A673 (cell line): ENCODE results near the gene TMEM150A. TPM values are rescaled to one million over a fixed set of nuclear protein-coding genes. Genes with fewer than 3 reads are reported as not detected.

Experiments used
- BruUV-seq: library from RNA; stranded (reverse); fragments of 400-500 nt; replicated peaks from 2 replicates; lab custom pipeline; 2021; lab: Mats Ljungman, UMichigan
- CTCF ChIA-PET: fragments of 300-600 bp; sonication (Branson Sonifier 250); formaldehyde crosslinking; loops from one replicate; lab custom pipeline; 2022; ENCODE audit warnings: antibody characterized with exemption; lab: Charles Lee
- POLR2A ChIA-PET: fragments of 300-600 bp; sonication (Branson Sonifier 250); formaldehyde crosslinking; loops from one replicate; lab custom pipeline; 2022; ENCODE audit warnings: antibody characterized with exemption; ENCODE audit not compliant: low non-redundant PET; lab: Charles Lee
- DNase-seq: peaks from one replicate; pipeline ENCODE4 v3.0.0-alpha.2; 2015; ENCODE audit warnings: low spot score
- H3K27ac ChIP-seq: fragments of 200-600 bp; sonication (generic); 2 replicates; pipeline ENCODE4 v1.5.1; 2016; ENCODE audit warnings: mixed run types, low read depth, mild to moderate bottlenecking, mixed read lengths, antibody characterized with exemption, low read length; ENCODE audit not compliant: poor library complexity, severe bottlenecking
- H3K27me3 ChIP-seq: fragments of 200-600 bp; sonication (generic); replicated peaks from 2 replicates; pipeline ENCODE4 v1.6.1; 2017; ENCODE audit warnings: mixed run types, low read depth, mild to moderate bottlenecking, mixed read lengths, antibody characterized with exemption, low read length; ENCODE audit not compliant: insufficient read depth, poor library complexity
- H3K36me3 ChIP-seq: fragments of 200-600 bp; sonication (generic); 2 replicates; pipeline ENCODE4 v1.6.1; 2016; ENCODE audit warnings: mixed run types, mild to moderate bottlenecking, mixed read lengths, antibody characterized with exemption, low read length; ENCODE audit not compliant: insufficient read depth, poor library complexity, severe bottlenecking
- H3K4me1 ChIP-seq: fragments of 200-600 bp; sonication (generic); 2 replicates; pipeline ENCODE4 v1.6.1; 2017; ENCODE audit warnings: mixed run types, mild to moderate bottlenecking, mixed read lengths, antibody characterized with exemption, low read length; ENCODE audit not compliant: insufficient read depth, poor library complexity, severe bottlenecking
- H3K4me3 ChIP-seq: fragments of 200-600 bp; sonication (generic); 2 replicates; pipeline ENCODE4 v1.5.1; 2016; ENCODE audit warnings: low read depth, mixed run types, mild to moderate bottlenecking, mixed read lengths, low read length; ENCODE audit not compliant: poor library complexity, severe bottlenecking
- H3K9me3 ChIP-seq: fragments of 200-600 bp; sonication (generic); 2 replicates; pipeline ENCODE4 v1.6.1; 2016; ENCODE audit warnings: mixed run types, low read depth, mild to moderate bottlenecking, mixed read lengths, antibody characterized with exemption, low read length; ENCODE audit not compliant: poor library complexity, severe bottlenecking
- CTCF ChIP-seq: fragments of 300-800, 200-600 bp; sonication (generic); conservative IDR thresholded peaks from 2 replicates; pipeline ENCODE4 v1.5.1; 2017; ENCODE audit warnings: low read depth, mild to moderate bottlenecking, antibody characterized with exemption, low read length, moderate library complexity, mixed read lengths
- EZH2 ChIP-seq: fragments of 200-600 bp; sonication (generic); IDR thresholded peaks from 2 replicates; pipeline ENCODE4 v1.6.1; 2017; ENCODE audit warnings: borderline replicate concordance, low read depth, mild to moderate bottlenecking, mixed read lengths, antibody characterized with exemption, low read length; ENCODE audit not compliant: poor library complexity, severe bottlenecking
- intact Hi-C: fragments of 100-400 bp; cut with micrococcal nuclease; formaldehyde crosslinking; loops from one replicate; pipeline ENCODE4 v1.10.0; 2022; ENCODE audit not compliant: unreplicated experiment
- total RNA-seq: library from RNA; stranded (reverse); gene quantifications from 2 replicates; pipeline ENCODE4 v1.2.3, GENCODE V29; 2021

TMEM150A gene
- total RNA-seq, 1 experiment from 2014 or later = 6.6 TPM

DNA sequence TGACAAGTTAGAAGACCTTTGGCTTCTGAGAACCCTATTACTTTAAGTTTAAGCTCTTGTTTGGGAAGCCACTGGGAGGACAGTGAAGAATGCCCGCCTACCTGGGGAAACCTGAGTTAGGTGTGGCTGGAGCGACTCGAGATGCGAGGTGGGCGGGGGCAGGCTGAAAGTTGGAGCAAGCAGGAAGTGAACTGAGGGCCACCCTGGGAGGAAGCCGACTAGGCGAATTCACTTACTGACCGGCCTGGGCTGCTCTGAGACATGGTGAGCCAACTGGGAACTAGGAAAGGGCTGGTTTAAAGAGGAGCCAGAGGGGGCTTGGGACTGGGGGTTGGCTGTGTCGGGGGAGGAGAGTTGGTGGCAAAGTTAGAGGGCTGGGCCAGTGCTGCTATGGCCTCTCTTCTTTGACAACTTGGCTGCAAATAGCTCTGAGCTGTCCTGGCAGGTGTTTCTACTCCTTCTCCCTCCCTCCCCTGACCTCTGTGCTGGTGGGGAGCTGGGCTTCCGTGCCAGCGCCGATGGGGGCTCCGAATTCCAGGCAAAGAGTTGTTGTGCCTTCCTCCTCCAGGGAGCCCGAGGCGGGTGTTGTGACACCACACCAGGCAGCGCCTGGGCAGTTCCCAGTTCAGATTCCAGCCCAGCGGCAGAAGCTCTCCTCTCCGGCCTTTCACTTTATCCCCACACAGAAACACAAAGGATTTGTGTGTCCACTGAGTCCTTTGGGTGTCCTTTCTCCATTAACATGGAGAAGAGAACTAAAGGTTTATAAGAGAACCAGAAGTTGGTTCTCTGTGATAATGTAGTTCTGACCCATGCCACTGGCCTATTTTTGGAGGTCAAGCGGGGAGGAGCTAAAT, 24.9 kb downstream of the TMEM150A start, which contains the start of gene VAMP8:
TSS of gene VAMP8 (plus strand) at position 201 of the 857 bp plus-strand sequence. CDS start at position 262, 61 bp downstream.
- no peaks in the 10 kb centered on the region for H3K36me3 ChIP-seq
- no peak within 1 kb of the TSS for H3K4me3 ChIP-seq
- H3K4me1 ChIP-seq = no peaks in the 10 kb centered on the region
- no peaks in the 10 kb centered on the region for H3K9me3 ChIP-seq
- ChIA-PET CTCF (no interaction called here), POLR2A (no interaction called here)
- no peak within 1 kb of the TSS for H3K27ac ChIP-seq
- no peaks in the 10 kb centered on the region for H3K27me3 ChIP-seq
- intact Hi-C loops = no loop called here
- TF ChIP-seq EZH2 = no peak
- no peak for TF ChIP-seq CTCF
- BruUV-seq = no TSS peak
- no peak for DNase-seq

- Histone ChIP-seq H3K36me3 (no peaks in the 10 kb centered on the region), H3K4me3 (no peak overlapping the region), H3K4me1 (no peaks in the 10 kb centered on the region), H3K9me3 (no peaks in the 10 kb centered on the region), H3K27me3 (no peaks in the 10 kb centered on the region), H3K27ac (no peak overlapping the region)
- no peak for TF ChIP-seq EZH2
- intact Hi-C loops = no loop called here
- BruUV-seq = no TSS peak
- DNase-seq = no peak
- POLR2A ChIA-PET = no interaction called here
- CTCF ChIA-PET = no interaction called here
Measured at GRCh38 chr2:85577063-85577385, 25.5 kb downstream of the TMEM150A start.

DNA sequence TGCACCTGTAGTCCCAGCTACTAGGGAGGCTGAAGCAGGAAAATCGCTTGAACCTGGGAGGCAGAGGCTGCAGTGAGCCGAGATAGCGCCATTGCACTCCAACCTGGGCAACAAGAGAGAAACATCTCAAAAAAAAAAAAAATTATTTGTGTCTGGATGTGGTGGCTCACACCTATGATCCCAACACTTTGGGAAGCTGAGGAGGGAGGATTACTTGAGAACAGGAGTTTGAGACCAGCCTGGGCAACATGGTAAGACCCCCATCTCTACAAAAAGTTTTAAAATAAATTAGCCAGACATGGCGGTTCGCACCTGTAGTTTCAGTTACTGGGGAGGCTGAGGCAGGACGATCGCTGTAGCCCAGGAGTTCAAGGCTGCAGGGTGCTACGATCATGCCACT, 26.8 kb downstream of the TMEM150A start:
- H3K36me3 ChIP-seq = no peaks in the 10 kb centered on the region
- no peak overlapping the region for H3K27ac ChIP-seq
- peaks cover 3% of the 10 kb centered on the region for H3K27me3 ChIP-seq
- intact Hi-C loops = no loop called here
- CTCF ChIA-PET = no interaction called here
- H3K4me3 ChIP-seq = no peak overlapping the region
- POLR2A ChIA-PET = interaction anchor here (0.6 kb wide), 1 partner anchor 12 kb away, joined by 5 read pairs; no protein-coding TSS in a partner anchor
- TF ChIP-seq CTCF (no peak), EZH2 (no peak)
- no peaks in the 10 kb centered on the region for H3K4me1 ChIP-seq
- no TSS peak for BruUV-seq
- no peaks in the 10 kb centered on the region for H3K9me3 ChIP-seq
- DNase-seq = no peak
